HG03575 (cell line): ENCODE measurements around the gene INSC.

ENCODE experiments used
- ATAC-seq: cut with Tn5 transposase; IDR thresholded peaks from one replicate; pipeline ENCODE4 v1.9.1; 2021; ENCODE audit not compliant: unreplicated experiment, insufficient number of reproducible peaks, low FRiP score; ENCODE audit errors: extremely low read depth

The INSC gene

GRCh38 chr11:15141381-15141780, 26.7 kb downstream of the INSC start:
- no peak for ATAC-seq

GRCh38 chr11:15142838-15143237, 28.1 kb downstream of the INSC start:
- no peak for ATAC-seq

- no peak for ATAC-seq
These were observed 29.1 kb downstream of the INSC start for GRCh38 chr11:15143855-15144254.

GRCh38 chr11:15144347-15144746, 29.6 kb downstream of the INSC start:
- no peak for ATAC-seq

- ATAC-seq, result no peak
These were observed 30.4 kb downstream of the INSC start for GRCh38 chr11:15145151-15145550.

GRCh38 chr11:15145615-15146014, 30.9 kb downstream of the INSC start:
- ATAC-seq, result no peak

GRCh38 chr11:15146271-15147003, 31.7 kb downstream of the INSC start:
- ATAC-seq, result no peak

- ATAC-seq, result no peak
These were observed 33.4 kb downstream of the INSC start for GRCh38 chr11:15148169-15148568.

GRCh38 chr11:15149050-15149449, 34.3 kb downstream of the INSC start:
- ATAC-seq, result no peak

- ATAC-seq, result no peak
These were observed 35.8 kb downstream of the INSC start for GRCh38 chr11:15150507-15150906.

- no peak for ATAC-seq
These were observed 38.5 kb downstream of the INSC start for GRCh38 chr11:15153231-15153630.

- no peak for ATAC-seq
These were observed 42.5 kb downstream of the INSC start for GRCh38 chr11:15157181-15157580.

GRCh38 chr11:15157606-15158137, 42.9 kb downstream of the INSC start:
- ATAC-seq, result no peak

GRCh38 chr11:15158351-15159015, 43.8 kb downstream of the INSC start:
- no peak for ATAC-seq

GRCh38 chr11:15159085-15159484, 44.4 kb downstream of the INSC start:
- ATAC-seq, result no peak

GRCh38 chr11:15161790-15162189, 47.1 kb downstream of the INSC start:
- ATAC-seq, result no peak

GRCh38 chr11:15163136-15163535, 48.4 kb downstream of the INSC start:
- no peak for ATAC-seq

GRCh38 chr11:15166204-15166603, 51.5 kb downstream of the INSC start:
- ATAC-seq, result no peak

GRCh38 chr11:15169815-15170551, 55.3 kb downstream of the INSC start:
- no peak for ATAC-seq

GRCh38 chr11:15170698-15171097, 56.0 kb downstream of the INSC start:
- no peak for ATAC-seq
